Endothelial cell of umbilical vein (primary cell): ENCODE data around the gene C11orf58. TPM values are rescaled to one million over a fixed set of nuclear protein-coding genes. Genes with fewer than 3 reads are reported as not detected.

Source experiments
- BruUV-seq: library from RNA; stranded (reverse); fragments of 400-500 nt; replicated peaks from 2 replicates; lab custom pipeline; 2021; lab: Mats Ljungman, UMichigan
- CTCF ChIA-PET: fragments of 300-600, 350-600 bp; sonication (Branson Sonifier 250); formaldehyde crosslinking; loops from one replicate; lab custom pipeline; 2021; ENCODE audit warnings: antibody characterized with exemption, inconsistent platforms; lab: Charles Lee
- POLR2A ChIA-PET: fragments of 300-600, 350-600 bp; sonication (Branson Sonifier 250); formaldehyde crosslinking; loops from one replicate; lab custom pipeline; 2021; ENCODE audit warnings: antibody characterized with exemption, inconsistent platforms; lab: Charles Lee
- DNase-seq: peaks from one replicate; pipeline ENCODE4 v3.0.0-alpha.2; 2011; ENCODE audit warnings: low read depth, low spot score
- FAIRE-seq: peaks from 2 replicates; lab custom pipeline; 2011; peaks lifted over from hg19 to GRCh38; lab: Jason Lieb, UNC
- H2AFZ ChIP-seq: 2 replicates; pipeline ENCODE4 v1.6.0; 2012; ENCODE audit warnings: low read depth, low read length, control low read depth, inconsistent platforms
- H3K27ac ChIP-seq: 2 replicates; pipeline ENCODE4 v1.5.1; 2011; ENCODE audit warnings: low read depth, mild to moderate bottlenecking, control low read depth, low read length, moderate library complexity; ENCODE audit not compliant: insufficient read depth
- H3K27me3 ChIP-seq, 2 experiments: 2 replicates each; pipeline versions ENCODE4 v1.6.0 to v1.6.1; 2011; ENCODE audit warnings: low read length in 2 of 2, mixed read lengths in 1 of 2; ENCODE audit not compliant: control insufficient read depth in 2 of 2, insufficient read depth in 2 of 2
- H3K36me3 ChIP-seq, 2 experiments: 2 replicates in 1 of 2; 3 replicates in 1 of 2; pipeline ENCODE4 v1.5.1; 2011; ENCODE audit warnings: low read length in 2 of 2, mild to moderate bottlenecking in 1 of 2, moderate library complexity in 1 of 2; ENCODE audit not compliant: control insufficient read depth in 2 of 2, insufficient read depth in 2 of 2; ENCODE audit errors: extremely low read depth in 1 of 2
- H3K4me1 ChIP-seq: 3 replicates; pipeline ENCODE4 v1.5.1; 2011; ENCODE audit warnings: mild to moderate bottlenecking, low read length; ENCODE audit not compliant: control insufficient read depth, insufficient read depth; ENCODE audit errors: extremely low read depth
- H3K4me2 ChIP-seq: 2 replicates; pipeline ENCODE4 v1.6.1; 2011; ENCODE audit warnings: low read length, control low read depth, mixed read lengths; ENCODE audit not compliant: insufficient read depth
- H3K4me3 ChIP-seq, 3 experiments: fragments of 200-600 bp in 1 of 3; sonication (generic), shearing (Covaris generic) in 1 of 3; replicated peaks in 1 of 3; 2 replicates each; pipeline ENCODE4 v1.5.1; 2011 to 2016; ENCODE audit warnings: control low read depth in 3 of 3, low read length in 3 of 3, mild to moderate bottlenecking in 2 of 3, inconsistent platforms in 1 of 3, low read depth in 1 of 3, moderate library complexity in 1 of 3; ENCODE audit not compliant: insufficient read depth in 1 of 3
- H3K79me2 ChIP-seq: 2 replicates; pipeline ENCODE4 v1.6.0; 2012; ENCODE audit warnings: low read length, inconsistent platforms; ENCODE audit not compliant: control insufficient read depth, insufficient read depth
- H3K9ac ChIP-seq: replicated peaks from 2 replicates; pipeline ENCODE3; 2011; ENCODE audit warnings: low read length, control low read depth; ENCODE audit not compliant: insufficient read depth; ENCODE audit errors: extremely low read depth
- H3K9me1 ChIP-seq: replicated peaks from 3 replicates; pipeline ENCODE4 v1.6.0; 2011; ENCODE audit warnings: mild to moderate bottlenecking, low read length; ENCODE audit not compliant: control insufficient read depth, insufficient read depth; ENCODE audit errors: extremely low read depth
- H3K9me3 ChIP-seq: replicated peaks from 2 replicates; pipeline ENCODE4 v1.5.1; 2012; ENCODE audit warnings: low read length, inconsistent platforms; ENCODE audit not compliant: control insufficient read depth, insufficient read depth
- H4K20me1 ChIP-seq: replicated peaks from 2 replicates; pipeline ENCODE3; 2011; ENCODE audit warnings: mild to moderate bottlenecking, low read length; ENCODE audit not compliant: control insufficient read depth, insufficient read depth; ENCODE audit errors: extremely low read depth
- CTCF ChIP-seq, 2 donors: IDR thresholded peaks; 1 replicate in 1 of 2; 2 replicates in 1 of 2; pipeline ENCODE4 v1.5.1; 2011; ENCODE audit warnings: low read length in 2 of 2, mild to moderate bottlenecking in 2 of 2, moderate library complexity in 2 of 2, control low read depth in 1 of 2, inconsistent platforms in 1 of 2, low read depth in 1 of 2; ENCODE audit not compliant: insufficient read depth in 1 of 2; ENCODE audit errors: extremely low read depth in 1 of 2
- EZH2 ChIP-seq: IDR thresholded peaks from 2 replicates; pipeline ENCODE4 v1.6.1; 2012; ENCODE audit warnings: borderline replicate concordance, low read depth, mild to moderate bottlenecking, moderate library complexity, low read length, inconsistent platforms; ENCODE audit not compliant: severe bottlenecking
- FOS ChIP-seq: IDR thresholded peaks from 2 replicates; pipeline ENCODE4 v1.6.1; 2011; ENCODE audit warnings: mild to moderate bottlenecking, low read length, moderate library complexity, borderline replicate concordance; ENCODE audit not compliant: insufficient read depth
- GATA2 ChIP-seq: IDR thresholded peaks from 2 replicates; pipeline ENCODE4 v1.7.0; 2011; ENCODE audit warnings: low read depth, mild to moderate bottlenecking, moderate library complexity, mixed read lengths, low read length; ENCODE audit not compliant: insufficient read length, insufficient read depth
- JUN ChIP-seq: IDR thresholded peaks from 2 replicates; pipeline ENCODE4 v1.6.1; 2011; ENCODE audit warnings: borderline replicate concordance, low read depth; ENCODE audit not compliant: insufficient read length, insufficient read depth
- MYC ChIP-seq: IDR thresholded peaks from one replicate; pipeline ENCODE4 v1.6.1; 2011; ENCODE audit warnings: mild to moderate bottlenecking, low read depth, low read length
- POLR2A ChIP-seq: IDR thresholded peaks from 2 replicates; pipeline ENCODE4 v1.6.1; 2012; ENCODE audit warnings: low read depth, mild to moderate bottlenecking, control low read depth, low read length
- POLR2AphosphoS5 ChIP-seq: IDR thresholded peaks from 2 replicates; pipeline ENCODE4 v1.6.1; 2012; ENCODE audit warnings: low read depth, mild to moderate bottlenecking, control low read depth, low read length, moderate library complexity; ENCODE audit not compliant: insufficient read depth
- dilution Hi-C: fragments of 300-500 bp; cut with MboI; formaldehyde crosslinking; loops from one replicate; pipeline ENCODE4 v1.15.0; 2019; ENCODE audit warnings: low sequenced_read_pairs; ENCODE audit not compliant: extremely low pct_ligation_motif_present
- intact Hi-C: fragments of 100-400 bp; cut with micrococcal nuclease; formaldehyde crosslinking; loops from one replicate; pipeline ENCODE4 v1.10.0; 2022
- polyA plus RNA-seq, 4 experiments: library from polyadenylated mRNA; depleted of rRNA in 3 of 4; stranded (reverse) in 3 of 4; unstranded in 1 of 4; fragments of >200 nt; gene quantifications; 2 replicates each; pipeline versions ENCODE4 v1.2.1 to v1.2.3, GENCODE V29; 2011 to 2012; ENCODE audit warnings: missing spikeins in 1 of 4
- total RNA-seq: library from RNA; stranded (reverse); gene quantifications from 2 replicates; pipeline ENCODE4 v1.2.3, GENCODE V29; 2021
- TF ChIP-seq, protein P1 (sequence below): IDR thresholded peaks from 2 replicates; pipeline ENCODE4 v1.6.1; 2011; ENCODE audit not compliant: insufficient read depth, insufficient read length

The C11orf58 gene
- total and polyA plus RNA-seq, 2 donors (not counting 3 experiments of a cell fraction or from before 2014, with no cell fraction given), result 88.4 to 150 TPM

- Histone ChIP-seq H3K9ac (no peak overlapping the region), H3K4me2 (no peak overlapping the region), H3K9me1 (no peaks in the 10 kb centered on the region), H3K9me3 (no peaks in the 10 kb centered on the region), H3K27me3 (no peaks in the 10 kb centered on the region), H2AFZ (no peak overlapping the region), H3K27ac (no peak overlapping the region), H4K20me1 (peaks cover 8% of the 10 kb centered on the region), H3K4me1 (peaks cover 6% of the 10 kb centered on the region), H3K36me3 (peaks cover 15 to 27% of the 10 kb centered on the region in 2 experiments), H3K4me3 (no peak overlapping the region), H3K79me2 (peaks cover 52% of the 10 kb centered on the region)
- intact Hi-C loops, result no loop called here
- POLR2A ChIA-PET, result no interaction called here
- CTCF ChIA-PET, result no interaction called here
- FAIRE-seq (no peak), DNase-seq (no peak)
- dilution Hi-C loops, result no loop called here
- no TSS peak for BruUV-seq
- TF ChIP-seq CTCF (IDR thresholded peaks at IDR 0.05; ENCODE audit: extremely low read depth in 1 of 2, insufficient read depth in 1 of 2, low read depth in 1 of 2, low read length in 2 of 2), result no peak
- TF ChIP-seq, protein P1, sequence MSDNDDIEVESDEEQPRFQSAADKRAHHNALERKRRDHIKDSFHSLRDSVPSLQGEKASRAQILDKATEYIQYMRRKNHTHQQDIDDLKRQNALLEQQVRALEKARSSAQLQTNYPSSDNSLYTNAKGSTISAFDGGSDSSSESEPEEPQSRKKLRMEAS, result no peak
- no peak for TF ChIP-seq JUN
- no peak for TF ChIP-seq MYC
- no peak for TF ChIP-seq POLR2AphosphoS5
- no peak for TF ChIP-seq GATA2
- no peak for TF ChIP-seq FOS
- TF ChIP-seq POLR2A, result no peak
- TF ChIP-seq EZH2, result no peak
Measured at GRCh38 chr11:16745950-16746605, 7.6 kb downstream of the C11orf58 start.
